Right renal pelvis (tissue), 4 donors: ENCODE results near the gene PDGFRB. TPM values are rescaled to one million over a fixed set of nuclear protein-coding genes. Genes with fewer than 3 reads are reported as not detected.
A peak's percentile ranks its signal among the peaks of the same experiment; 100 is the strongest.

Source experiments
- DNase-seq, 4 donors: peaks; one replicate each; pipeline ENCODE4 v3.0.0-alpha.2; 2013; ENCODE audit warnings: low read depth in 4 of 4, low spot score in 3 of 4, missing footprints in 1 of 4
- polyA plus RNA-seq, 4 donors: library from polyadenylated mRNA; unstranded; fragments of 120-200 nt; gene quantifications; one replicate each; pipeline ENCODE4 v1.2.1, GENCODE V29; 2013; ENCODE audit not compliant: insufficient read length in 4 of 4

PDGFRB gene
- polyA plus RNA-seq, 4 donors: 143 to 185 (median 155) TPM

DNA sequence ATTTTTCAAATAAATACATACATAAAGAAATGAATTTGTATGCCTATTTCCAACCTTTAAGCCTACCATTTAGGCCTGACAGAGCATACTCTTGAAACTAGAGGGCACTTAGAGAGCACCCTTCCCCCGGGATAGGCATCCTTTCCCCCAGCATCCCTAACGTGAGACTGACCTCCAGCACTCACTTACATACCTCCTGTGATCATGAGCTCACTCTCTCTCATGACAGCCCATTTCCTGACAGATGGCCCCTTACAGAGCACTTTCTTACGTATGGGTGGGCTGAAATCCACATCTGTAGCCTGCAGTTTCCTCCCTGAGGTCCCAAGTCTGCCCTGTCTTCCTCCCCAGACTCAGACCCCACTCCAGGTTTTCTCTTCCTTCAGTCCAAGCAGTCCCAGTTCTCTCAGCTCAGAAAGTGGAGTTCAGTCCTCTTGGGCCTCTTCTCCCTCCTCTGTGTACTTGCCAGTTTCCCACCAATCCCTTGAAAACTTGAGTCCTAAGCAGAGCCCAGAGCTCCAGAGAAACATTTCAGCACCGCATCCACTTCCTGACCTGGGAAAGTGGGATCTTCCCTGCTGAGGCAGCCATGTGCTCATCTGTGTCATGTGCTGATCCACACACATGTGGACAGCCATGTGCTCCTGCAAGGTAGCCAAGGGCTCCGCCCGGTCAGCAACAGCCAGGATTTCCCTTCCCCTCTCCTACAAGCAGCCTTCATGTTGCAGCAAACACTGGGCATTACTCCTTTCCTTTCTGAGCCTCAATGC, 8.8 kb upstream of the PDGFRB start:
- DNase-seq: no peak

DNA sequence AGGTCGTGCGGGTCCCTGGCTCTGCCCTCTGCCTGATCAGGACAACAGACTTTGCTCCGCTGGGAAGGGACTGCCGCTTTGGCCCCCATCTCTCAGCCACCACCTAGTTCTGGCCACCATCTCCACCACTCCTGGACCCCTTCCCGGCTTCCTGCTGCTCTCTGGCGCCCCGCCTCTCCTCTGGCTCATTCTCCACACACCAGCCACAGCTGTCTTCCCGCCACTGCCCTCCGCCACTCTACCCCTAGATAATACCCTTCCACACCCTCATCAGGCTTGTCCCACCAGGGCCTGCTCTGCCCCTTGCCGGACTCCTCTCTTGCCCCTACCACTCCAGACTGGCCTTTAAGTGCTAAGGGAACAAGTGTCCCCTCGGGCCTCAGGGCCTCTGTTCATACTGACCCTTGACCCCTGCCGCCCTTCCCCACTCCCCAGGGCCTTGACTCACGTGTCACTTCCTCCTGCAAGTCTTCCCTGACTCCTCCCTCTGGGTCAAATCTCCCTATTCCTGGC, 8.0 kb upstream of the PDGFRB start:
- DNase-seq: no peak

DNA sequence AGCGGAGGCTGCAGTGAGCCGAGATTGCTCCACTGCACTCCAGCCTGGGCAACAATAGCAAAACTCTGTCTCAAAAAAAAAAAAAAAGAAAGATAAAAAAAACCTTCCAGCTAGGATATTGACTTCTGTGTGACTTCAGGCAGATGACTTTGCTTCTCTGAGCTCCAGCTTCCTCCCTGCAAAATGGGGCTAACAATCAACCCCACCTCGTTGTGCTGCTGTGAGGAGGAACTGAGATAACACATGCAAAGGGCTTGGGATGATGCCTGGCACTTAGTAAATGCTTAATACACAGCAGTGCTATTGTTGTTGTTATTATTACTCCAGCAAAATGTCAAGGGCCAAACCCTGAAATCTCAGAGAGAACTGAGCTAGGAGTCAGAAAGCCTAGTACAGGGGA, 7.4 kb upstream of the PDGFRB start:
- no peak for DNase-seq

DNA sequence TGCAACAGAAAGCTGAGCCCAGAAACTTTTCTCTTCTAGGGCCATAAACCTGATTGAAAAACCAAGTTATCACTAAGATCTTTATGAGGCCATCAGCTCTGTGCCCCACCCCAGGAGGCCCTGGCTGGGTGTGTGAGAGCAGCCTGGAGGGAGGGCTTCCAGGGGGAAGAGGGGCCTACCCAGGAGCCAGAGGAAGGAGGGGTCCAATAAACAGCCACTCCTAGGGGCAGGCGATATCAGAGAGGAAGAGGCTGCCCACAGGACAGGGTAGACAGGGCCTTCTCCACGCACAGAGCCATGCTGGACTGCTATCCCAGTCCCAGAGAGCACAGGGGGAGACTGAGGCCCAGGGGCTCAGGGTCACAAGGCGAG, 6.5 kb upstream of the PDGFRB start:
- DNase-seq: no peak

DNA sequence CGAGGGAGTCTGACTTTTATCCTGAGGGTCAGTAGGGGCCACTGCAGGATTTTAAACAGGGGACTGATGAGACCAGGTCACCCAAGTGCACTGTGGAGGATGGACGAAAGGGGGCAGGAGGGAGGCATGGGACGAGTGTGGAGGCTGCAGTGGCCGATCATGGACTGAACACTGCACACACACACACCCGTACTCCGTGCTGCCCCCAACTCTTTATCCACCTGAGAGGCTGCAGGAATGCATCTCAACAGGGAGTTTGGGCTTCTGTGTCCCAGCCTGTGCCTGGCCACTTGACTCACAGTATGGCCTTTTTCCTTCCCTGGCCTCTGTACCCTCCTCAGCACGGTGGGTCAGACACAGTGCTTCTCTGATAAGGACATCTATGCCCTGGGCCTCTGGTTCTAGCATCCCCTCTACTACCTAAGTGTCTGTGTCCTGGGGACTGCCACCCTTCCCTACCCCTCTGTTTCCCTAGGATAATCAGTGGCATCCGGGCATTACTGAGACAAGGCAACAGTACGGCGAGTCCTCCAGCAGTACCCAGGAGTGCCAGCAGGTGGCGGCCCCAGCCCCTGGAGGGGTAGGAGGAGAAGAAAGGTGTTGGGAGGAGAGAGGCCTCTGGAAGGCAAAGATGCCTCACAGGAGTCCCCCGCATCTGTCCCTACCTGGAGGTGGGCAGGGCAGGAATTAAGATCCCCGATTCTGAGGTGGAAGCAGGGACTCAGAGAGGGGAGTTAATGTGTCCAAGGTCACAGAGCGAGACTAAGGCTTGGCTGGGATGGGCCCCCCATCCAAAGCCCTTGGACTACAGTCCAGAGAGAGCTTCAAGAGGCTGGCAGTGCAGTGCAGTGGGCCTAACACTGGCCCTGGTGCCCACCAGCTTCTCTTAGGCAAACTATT, 5.8 kb upstream of the PDGFRB start:
- DNase-seq: no peak

DNA sequence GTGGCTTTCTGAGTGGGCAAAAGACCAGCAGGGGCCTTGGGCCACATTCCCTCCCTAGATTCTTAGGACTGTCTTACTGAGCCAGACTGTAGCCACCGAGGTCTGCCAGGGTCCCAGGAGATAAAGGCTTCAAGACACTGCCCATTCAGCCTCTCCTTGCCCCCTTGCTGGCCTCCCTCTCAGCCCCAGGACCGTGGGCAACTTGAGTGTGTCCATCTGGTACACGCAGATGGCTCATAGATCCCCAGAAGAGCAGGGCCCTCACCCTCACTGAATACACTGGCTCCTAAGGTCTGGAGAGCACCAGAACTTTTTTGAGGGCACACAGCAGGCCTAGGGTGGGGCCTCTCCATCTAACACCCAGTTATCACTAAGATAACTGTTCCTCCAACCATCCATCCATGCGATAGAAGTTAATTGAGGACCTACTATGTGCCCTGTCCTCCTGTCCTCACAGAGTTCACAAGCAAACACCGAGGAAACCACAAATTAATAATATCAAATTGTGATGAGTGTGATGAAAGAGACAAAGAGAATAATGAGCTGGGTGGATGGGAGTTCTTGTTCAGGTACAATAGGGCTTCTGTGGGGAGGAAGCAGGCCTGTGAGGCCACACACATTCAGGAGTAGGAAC, 4.9 kb upstream of the PDGFRB start:
- no peak for DNase-seq

DNA sequence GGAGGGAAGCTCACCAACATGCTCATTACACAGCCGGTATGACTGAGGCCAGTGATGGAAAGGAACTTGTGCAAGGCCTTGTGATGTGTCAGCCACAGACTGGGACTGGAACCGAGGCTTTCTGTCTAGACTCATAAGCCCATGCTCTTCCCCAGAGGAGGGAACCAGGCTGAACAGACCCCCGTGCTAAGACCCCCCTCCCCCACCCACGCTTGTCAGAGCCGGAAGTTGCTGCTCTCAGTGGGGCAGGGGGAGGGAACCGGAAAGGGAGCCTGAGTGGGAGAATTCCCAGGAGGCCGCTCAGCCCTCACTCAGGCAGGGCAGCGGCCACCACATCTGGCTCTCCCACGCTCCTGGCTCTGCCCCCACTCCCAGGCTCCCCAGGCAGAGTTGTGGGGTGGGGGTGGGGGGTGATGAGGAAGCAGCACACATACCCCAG, 4.1 kb upstream of the PDGFRB start:
- DNase-seq: peak in 2 of 4 donors; percentile 57 to 65

DNA sequence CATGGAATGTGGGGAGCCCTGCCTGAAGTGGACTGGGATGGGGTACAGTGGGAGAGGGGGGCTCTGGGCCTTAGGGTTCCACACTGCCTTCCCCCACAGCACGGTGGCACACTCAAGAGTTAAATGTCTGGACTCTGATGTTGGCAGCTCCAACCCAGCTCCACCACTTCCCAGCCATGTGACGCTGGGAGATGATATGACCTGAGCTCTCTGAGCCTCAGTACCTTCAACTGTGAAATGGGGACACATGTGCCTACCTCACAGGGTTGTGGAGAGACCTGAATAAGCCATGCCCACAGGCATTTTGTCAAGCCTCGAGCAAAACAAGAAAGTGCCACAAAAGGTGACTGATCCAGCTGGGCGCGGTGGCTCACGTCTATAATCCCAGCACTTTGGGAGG, 3.4 kb upstream of the PDGFRB start:
- DNase-seq: no peak

DNA sequence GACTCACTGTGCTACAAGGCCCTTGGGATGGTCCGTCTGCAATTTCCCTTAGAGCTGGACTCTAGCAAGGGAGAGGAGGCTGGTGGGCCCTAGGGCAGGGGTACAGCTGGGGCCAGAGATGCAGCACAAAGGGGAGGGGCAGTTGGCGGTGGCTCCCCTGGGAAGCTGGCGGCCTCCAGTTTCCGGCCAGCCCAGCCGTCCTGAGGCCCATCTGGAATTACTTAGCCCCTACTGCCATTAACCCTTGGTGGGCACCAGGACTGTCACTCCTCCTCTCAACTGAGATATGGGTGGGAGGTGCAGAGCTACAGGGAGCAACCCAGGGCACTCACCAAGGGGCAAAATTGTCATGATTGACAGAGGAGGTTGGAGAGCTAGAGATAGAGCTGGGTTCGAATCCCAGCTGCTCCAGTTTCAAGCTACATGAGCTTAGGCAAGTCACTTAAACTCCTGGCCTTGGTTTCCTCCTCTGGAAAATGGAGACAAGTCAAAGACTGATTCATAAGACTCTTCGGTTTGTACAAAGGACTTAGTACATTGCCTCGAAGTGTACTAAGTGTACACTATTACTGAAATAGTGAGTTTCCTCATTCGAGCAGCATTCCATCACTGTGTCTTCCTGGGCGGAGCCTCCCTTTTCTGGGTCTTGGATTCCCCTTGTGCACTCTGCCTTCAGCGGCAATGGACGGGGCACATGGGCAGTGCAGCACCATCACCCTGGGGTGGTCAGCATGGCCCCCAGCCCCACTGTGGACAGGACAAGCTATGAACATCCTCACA, 2.7 kb upstream of the PDGFRB start:
- DNase-seq: no peak

DNA sequence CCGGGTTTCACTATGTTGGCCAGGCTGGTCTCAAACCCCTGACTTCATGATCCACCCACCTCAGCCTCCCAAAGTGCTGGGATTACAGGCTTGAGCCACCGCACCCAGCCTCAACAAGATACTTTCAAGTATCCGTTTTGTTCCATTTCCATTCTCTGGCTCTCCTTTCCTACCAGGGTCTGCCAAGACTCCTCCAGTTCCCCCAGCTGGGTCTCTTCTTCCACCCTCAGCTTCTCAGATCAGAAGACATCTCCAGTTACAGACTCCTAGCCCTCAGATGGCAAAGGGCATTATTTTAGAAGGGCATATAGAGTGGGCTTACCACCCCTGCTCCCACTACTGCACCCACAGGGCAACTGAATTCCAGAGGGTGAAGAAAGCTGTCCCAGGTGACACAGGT, 1.5 kb upstream of the PDGFRB start:
- DNase-seq: no peak

DNA sequence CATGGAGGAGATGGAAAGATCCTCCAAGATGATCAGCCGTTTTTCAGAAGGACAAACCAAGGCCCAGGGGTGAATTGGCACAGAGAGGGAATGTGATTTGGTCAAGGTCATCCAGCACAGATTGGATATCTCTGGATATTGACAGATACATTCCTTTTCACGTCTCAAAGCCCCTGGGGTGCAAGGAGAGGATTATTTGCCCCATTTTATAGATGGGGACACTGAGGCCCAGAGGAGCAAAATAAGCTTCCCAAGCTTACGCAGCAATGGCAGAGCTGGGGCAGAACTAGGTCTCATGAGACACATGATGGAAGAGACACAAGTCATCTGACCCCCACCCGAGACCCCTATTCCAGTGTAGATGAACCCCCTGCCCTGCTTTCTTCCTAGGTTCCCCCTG, 895 bp upstream of the PDGFRB start:
- DNase-seq: no peak

DNA sequence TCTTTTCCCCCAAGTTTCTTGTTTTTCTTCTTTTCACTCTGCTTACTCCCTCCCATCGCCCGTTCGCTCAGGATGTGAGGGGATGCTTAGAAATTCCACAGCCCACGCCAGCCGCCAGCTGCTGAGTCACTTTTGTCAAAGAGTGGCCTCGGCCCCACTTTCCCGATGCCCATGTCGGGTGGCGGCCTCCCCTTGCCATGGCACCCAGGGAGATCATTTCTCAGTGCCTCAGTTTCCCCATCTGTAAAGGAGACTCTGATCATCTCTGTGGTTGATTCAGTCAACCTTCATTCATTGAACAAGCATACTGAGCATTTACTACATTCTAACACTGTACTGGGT, 353 bp upstream of the PDGFRB start:
- no peak for DNase-seq

DNA sequence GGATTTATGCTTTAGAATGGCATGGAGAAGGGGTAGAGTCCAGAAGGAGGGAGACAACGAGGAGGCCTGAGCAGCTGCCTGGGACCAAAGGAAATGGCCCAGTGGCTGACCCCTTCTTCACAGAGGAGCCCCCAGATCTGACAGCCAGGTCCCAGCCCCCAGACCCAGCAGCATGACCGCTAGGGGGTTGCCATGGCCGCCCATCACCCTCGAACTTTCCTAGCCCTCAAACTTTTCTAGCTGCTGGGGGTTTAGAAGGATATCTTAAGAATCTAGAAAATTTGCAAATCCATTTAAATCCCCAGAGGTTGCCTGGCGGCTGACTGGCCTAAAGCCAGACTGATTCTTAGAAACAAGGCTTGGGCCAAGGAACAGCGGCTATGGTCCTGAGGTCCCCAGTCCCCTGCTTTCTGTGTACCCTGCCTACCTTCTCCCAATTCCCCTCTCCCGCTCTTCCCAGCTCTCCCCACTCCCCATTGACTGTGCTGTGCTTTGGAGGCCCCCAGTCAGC, 972 bp downstream of the PDGFRB start:
- no peak for DNase-seq

DNA sequence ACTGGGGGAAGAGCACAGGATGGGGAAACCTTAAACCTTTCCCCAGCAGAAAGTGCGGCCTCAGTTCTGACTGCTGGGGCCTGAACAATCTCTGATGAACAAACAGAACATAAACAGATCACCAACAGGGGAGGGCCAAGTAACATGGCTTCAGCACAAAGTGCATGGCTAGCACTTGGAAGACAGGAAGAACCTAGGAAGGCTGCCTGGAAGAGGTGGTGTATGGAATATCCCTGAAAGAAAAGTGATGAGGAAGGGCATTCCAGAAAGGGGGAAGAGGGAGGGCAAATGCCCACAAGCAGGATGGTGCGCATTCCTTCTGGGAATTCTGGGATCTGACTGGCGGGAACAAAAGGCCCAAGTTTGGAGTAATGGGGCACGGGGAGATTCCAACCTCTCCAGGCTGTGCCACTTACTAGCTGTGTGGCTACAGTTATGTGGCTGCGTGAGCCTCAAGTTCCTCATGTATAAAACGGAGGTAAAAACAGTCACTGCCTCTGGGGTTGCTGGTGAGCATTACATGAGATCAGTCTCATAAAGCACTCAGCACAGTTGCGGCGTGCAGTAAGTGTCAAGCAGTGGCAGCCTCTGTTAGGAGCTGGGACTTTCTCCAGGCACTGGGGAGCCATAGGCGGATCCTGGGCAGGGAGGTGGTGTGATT, 1.6 kb downstream of the PDGFRB start:
- DNase-seq: no peak

DNA sequence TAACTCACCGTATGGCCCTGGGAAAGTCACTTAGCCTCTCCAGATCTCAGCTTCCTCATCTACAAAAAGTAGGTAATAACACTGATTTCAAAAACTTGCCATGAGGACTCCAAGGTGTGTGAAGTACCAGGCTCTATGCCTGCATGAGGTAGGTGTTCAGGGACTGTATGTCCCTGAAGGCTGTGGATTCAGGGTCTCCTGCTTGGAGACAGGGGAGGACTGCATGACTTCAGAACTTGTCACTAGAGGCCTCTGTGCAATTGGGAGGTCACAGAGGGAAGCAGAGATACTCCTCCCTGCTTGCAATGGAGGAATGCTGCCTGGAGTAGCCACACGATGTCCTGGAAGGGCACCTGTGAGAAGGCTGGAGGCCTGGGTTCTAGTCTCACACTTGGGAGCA, 2.2 kb downstream of the PDGFRB start:
- DNase-seq: no peak

DNA sequence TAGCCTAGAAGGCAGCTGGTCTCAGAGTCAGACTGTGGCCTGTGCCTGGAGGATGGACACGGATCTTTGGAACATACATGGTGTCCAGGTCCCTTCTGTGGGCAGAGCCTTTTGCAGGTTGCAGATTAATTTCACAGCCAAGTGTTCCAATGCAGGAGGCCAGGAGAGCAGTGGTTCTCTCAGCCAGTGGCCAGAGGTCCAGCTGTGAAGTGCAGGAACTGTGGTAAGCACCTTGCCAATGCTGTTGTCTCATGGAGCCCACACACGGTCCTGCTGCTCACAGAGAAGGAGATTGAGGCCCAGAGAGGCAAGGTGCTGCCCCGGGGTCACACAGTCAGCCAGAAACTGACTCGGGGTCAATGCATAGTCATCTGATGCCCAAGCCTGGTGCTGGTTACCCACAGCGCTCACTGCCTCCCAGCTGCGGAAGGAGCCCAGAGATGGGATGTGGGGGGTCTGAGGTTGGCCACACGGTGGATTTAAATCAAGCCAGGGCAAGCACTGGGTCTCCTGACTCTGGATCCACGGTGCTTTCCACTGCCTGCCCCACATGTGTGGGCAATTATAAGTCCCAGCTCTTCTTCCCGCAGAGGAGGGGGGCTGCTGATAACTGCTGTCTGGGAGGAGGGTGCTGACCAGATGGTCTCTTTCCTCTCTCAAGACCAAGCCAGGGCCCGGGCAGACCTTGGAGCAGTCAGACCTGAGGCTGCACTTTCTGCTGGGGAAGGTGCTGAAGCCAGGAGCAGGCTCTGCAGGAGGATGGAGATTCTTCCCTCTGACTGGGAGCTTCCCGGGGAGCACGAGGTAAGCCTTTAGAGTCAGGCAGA, 2.8 kb downstream of the PDGFRB start:
- DNase-seq: no peak

DNA sequence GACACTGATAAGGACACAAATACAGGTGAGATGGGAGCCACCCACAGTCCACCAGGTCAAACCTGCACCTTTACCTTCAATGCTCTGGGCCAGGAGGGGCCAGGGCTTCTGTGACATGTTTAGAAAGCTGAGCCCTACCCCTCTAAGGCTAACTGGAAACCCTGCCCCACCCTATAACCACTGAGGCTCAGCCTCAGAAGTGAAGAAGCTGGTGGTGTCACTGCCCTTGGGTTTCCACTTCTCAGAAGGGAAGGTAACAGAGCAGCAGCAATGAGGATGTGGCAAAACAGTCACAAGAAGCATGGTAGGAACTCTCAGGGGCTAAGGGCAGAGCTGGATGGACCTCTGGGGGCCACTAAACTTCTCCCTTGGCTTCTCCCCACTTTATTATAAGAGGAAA, 6.0 kb downstream of the PDGFRB start:
- no peak for DNase-seq

DNA sequence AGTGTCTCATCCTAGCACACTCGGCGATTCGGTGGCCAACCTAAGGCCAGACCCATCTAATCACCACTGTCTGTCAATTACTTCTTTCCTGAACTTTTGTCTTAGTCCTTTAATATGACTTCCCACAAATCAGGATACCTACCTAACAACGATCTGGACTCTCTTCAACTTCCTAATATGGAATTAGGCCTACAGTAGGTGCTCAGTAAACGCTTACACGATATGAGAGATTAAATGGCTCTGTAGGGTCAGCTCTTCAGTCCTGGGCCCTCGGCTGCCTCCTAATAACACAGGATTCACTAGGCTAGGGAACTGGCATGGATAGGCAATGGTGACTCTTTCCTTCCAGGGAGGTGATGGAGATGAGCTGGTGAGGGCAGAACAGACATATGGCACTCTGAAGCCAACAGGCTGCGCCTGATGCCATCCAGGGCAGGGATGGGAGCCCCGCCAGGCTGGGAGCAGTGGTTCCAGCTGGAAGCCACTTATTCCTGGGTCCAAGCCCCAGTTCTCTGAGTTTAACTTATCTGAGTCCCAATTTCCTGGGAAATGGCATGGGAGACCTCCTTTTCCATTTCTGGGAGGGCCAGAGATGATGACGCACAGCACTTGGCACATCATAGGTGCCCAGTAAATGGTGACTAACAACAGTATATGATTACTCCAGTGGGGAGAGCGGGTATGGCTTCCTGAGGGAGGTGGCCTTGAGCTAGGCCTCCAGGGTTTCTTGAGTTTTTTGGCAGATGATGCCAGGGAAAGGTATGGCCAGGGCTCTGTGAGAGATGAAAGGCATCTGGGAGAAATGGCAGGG, 7.3 kb downstream of the PDGFRB start:
- no peak for DNase-seq
